Ovary (tissue), 3 donors: ENCODE results near the gene TPST1.

ENCODE experiments used
- POLR2A ChIP-seq: fragments of 450-650 bp; IDR thresholded peaks from one replicate; pipeline ENCODE4 v1.6.1; 2017; ENCODE audit warnings: antibody characterized with exemption, mild to moderate bottlenecking, moderate library complexity
- TF ChIP-seq, protein P1 (sequence below), 3 donors: fragments of 450-650 bp in 2 of 3; fragments of 200-600 bp in 1 of 3; IDR thresholded peaks; one replicate each; pipeline versions ENCODE4 v1.5.1 to v1.8.0; 2016 to 2022; ENCODE audit warnings: antibody characterized with exemption in 3 of 3, mild to moderate bottlenecking in 1 of 3
- donor health status: DM: no; HTN: no; CAD: no.

DNA sequence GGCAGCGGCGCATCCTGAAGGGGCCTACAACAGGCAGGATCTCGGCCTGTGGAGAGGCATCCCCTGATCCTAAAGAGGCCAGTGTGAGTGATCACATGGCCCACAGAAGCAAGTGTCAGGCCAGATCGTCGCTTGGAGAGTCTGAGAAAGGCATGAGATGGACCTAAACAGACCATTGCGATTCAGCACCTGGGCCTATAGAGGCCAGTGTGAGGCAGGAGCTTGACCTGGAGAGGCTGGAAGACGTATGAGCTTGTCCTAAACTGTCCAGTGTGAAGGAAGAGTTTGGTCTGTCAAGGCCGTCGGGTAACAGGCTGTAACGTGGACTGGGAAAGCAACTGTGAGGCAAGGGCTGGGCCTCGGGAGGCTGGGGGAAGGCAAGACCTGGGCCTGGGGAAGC is 172.6 kb downstream of the TPST1 start:
- TF ChIP-seq, protein P1, sequence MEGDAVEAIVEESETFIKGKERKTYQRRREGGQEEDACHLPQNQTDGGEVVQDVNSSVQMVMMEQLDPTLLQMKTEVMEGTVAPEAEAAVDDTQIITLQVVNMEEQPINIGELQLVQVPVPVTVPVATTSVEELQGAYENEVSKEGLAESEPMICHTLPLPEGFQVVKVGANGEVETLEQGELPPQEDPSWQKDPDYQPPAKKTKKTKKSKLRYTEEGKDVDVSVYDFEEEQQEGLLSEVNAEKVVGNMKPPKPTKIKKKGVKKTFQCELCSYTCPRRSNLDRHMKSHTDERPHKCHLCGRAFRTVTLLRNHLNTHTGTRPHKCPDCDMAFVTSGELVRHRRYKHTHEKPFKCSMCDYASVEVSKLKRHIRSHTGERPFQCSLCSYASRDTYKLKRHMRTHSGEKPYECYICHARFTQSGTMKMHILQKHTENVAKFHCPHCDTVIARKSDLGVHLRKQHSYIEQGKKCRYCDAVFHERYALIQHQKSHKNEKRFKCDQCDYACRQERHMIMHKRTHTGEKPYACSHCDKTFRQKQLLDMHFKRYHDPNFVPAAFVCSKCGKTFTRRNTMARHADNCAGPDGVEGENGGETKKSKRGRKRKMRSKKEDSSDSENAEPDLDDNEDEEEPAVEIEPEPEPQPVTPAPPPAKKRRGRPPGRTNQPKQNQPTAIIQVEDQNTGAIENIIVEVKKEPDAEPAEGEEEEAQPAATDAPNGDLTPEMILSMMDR (IDR thresholded peaks at IDR 0.05) = no peak
- TF ChIP-seq POLR2A = no peak
